ENCODE results near the gene MGMT. TPM values are rescaled to one million over a fixed set of nuclear protein-coding genes. Genes with fewer than 3 reads are reported as not detected.

MGMT gene
- total and polyA plus RNA-seq, 2 donors (not counting 1 experiment from before 2014, with no cell fraction given), result 1.9 to 29.1 TPM

DNA sequence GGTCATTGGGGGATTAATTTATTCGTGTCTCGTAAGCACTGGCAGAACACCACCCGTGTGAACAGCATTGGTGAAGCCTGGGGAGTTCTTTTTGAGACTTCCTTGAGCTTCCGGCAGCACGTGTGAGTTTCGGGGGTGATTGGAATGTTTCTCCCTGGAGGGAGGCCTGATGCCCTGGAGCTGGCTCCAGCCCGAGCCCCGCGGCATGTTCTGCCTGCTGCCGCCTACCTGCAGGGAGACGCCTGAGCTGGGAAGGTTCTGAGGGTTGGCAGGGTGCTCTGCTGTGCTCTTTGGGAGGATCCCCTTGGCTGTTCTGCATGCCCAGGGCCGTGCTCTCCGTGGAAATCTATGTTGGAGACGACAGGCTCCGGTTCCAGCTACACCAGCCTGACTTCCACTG is 159.3 kb downstream of the MGMT start:
- no peaks in the 10 kb centered on the region for H3K9me3 ChIP-seq (ENCODE audit: control insufficient read depth, insufficient read depth, low read depth, low read length)
- H3K4me3 ChIP-seq (replicated peaks in 1 of 4; ENCODE audit: control extremely low read depth in 1 of 4, insufficient read depth in 1 of 4, low read depth in 3 of 4, low read length in 4 of 4), result no peak overlapping the region
- DNase-seq (ENCODE audit: low read depth in 2 of 2), result no peak
- no peaks in the 10 kb centered on the region for H3K36me3 ChIP-seq (ENCODE audit: control insufficient read depth, insufficient read depth, low read length)
- H3K79me2 ChIP-seq (ENCODE audit: control insufficient read depth, insufficient read depth, low read length), result no peaks in the 10 kb centered on the region
- no peak overlapping the region for H3K9ac ChIP-seq (ENCODE audit: insufficient read depth, low read length)
- H3K27ac ChIP-seq (ENCODE audit: insufficient read depth, low read length), result no peak overlapping the region
- H3K4me2 ChIP-seq (ENCODE audit: extremely low read depth, insufficient read depth, low read length), result no peak overlapping the region
- no peaks in the 10 kb centered on the region for H3K4me1 ChIP-seq (ENCODE audit: control insufficient read depth, extremely low read depth, insufficient read depth, low read length)
- TF ChIP-seq, protein P1, sequence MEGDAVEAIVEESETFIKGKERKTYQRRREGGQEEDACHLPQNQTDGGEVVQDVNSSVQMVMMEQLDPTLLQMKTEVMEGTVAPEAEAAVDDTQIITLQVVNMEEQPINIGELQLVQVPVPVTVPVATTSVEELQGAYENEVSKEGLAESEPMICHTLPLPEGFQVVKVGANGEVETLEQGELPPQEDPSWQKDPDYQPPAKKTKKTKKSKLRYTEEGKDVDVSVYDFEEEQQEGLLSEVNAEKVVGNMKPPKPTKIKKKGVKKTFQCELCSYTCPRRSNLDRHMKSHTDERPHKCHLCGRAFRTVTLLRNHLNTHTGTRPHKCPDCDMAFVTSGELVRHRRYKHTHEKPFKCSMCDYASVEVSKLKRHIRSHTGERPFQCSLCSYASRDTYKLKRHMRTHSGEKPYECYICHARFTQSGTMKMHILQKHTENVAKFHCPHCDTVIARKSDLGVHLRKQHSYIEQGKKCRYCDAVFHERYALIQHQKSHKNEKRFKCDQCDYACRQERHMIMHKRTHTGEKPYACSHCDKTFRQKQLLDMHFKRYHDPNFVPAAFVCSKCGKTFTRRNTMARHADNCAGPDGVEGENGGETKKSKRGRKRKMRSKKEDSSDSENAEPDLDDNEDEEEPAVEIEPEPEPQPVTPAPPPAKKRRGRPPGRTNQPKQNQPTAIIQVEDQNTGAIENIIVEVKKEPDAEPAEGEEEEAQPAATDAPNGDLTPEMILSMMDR (conservative IDR thresholded peaks at IDR 0.05 in 1 of 2, IDR thresholded peaks at IDR 0.05 in 1 of 2; ENCODE audit: low read depth in 1 of 2, low read length in 2 of 2), result no peak
- TF ChIP-seq EZH2 (IDR thresholded peaks at IDR 0.05; ENCODE audit: low read length, missing control alignments), result no peak
- H2AFZ ChIP-seq (ENCODE audit: low read length), result no peak overlapping the region
- H3K27me3 ChIP-seq (ENCODE audit: control insufficient read depth, insufficient read depth, low read length), result no peaks in the 10 kb centered on the region
- no peaks in the 10 kb centered on the region for H4K20me1 ChIP-seq (ENCODE audit: control insufficient read depth, extremely low read depth, insufficient read depth, low read length)

DNA sequence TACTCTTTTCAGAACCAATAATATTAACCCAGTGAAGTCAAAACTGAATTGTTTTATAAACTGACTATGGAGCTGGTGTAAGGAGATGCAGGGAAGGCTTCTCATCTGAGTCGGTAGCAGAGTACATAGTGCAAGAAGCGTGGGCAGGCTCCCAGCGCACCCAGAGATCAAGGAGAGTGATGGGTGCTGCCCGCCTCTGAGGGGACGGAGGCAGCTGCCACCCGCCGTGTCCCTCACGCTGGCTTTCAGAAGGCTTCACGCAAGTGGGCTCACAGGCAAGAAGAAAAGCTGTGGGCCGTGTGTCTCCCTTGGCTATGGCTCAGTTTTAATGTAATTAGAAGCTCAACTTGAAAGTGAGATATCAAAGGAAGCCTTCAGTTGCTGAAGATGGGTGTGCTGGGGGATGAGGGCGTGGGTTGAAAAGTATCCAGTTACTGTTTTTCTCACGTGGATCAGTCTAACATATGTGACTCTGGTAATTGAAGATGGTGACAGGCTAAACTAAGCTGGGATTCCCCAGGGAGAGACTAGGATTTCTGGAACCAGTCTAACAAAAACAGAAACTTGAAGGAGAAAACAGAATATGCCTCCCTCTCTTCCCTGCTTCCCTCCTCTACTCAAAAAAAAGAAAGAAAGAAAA is 159.9 kb downstream of the MGMT start:
- Histone ChIP-seq H3K27me3 (ENCODE audit: control insufficient read depth, insufficient read depth, low read length) (no peaks in the 10 kb centered on the region), H3K79me2 (ENCODE audit: control insufficient read depth, insufficient read depth, low read length) (no peaks in the 10 kb centered on the region), H3K36me3 (ENCODE audit: control insufficient read depth, insufficient read depth, low read length) (no peaks in the 10 kb centered on the region), H3K27ac (ENCODE audit: insufficient read depth, low read length) (no peak overlapping the region), H4K20me1 (ENCODE audit: control insufficient read depth, extremely low read depth, insufficient read depth, low read length) (no peaks in the 10 kb centered on the region), H3K4me2 (ENCODE audit: extremely low read depth, insufficient read depth, low read length) (no peak overlapping the region), H2AFZ (ENCODE audit: low read length) (no peak overlapping the region), H3K4me3 (replicated peaks in 1 of 4; ENCODE audit: control extremely low read depth in 1 of 4, insufficient read depth in 1 of 4, low read depth in 3 of 4, low read length in 4 of 4) (no peak overlapping the region), H3K4me1 (ENCODE audit: control insufficient read depth, extremely low read depth, insufficient read depth, low read length) (no peaks in the 10 kb centered on the region), H3K9ac (ENCODE audit: insufficient read depth, low read length) (no peak overlapping the region), H3K9me3 (ENCODE audit: control insufficient read depth, insufficient read depth, low read depth, low read length) (no peaks in the 10 kb centered on the region)
- TF ChIP-seq EZH2 (IDR thresholded peaks at IDR 0.05; ENCODE audit: low read length, missing control alignments), result no peak
- TF ChIP-seq, protein P1 (conservative IDR thresholded peaks at IDR 0.05 in 1 of 2, IDR thresholded peaks at IDR 0.05 in 1 of 2; ENCODE audit: low read depth in 1 of 2, low read length in 2 of 2), result no peak
- peak in 1 of 2 donors; percentile 17 for DNase-seq (ENCODE audit: low read depth in 2 of 2)

GRCh38 chr10:129627442-129627841 is 160.4 kb downstream of the MGMT start:
- Histone ChIP-seq H3K4me1 (ENCODE audit: control insufficient read depth, extremely low read depth, insufficient read depth, low read length) (no peaks in the 10 kb centered on the region), H3K4me3 (replicated peaks in 1 of 4; ENCODE audit: control extremely low read depth in 1 of 4, insufficient read depth in 1 of 4, low read depth in 3 of 4, low read length in 4 of 4) (no peak overlapping the region), H2AFZ (ENCODE audit: low read length) (no peak overlapping the region), H3K27ac (ENCODE audit: insufficient read depth, low read length) (no peak overlapping the region), H3K36me3 (ENCODE audit: control insufficient read depth, insufficient read depth, low read length) (no peaks in the 10 kb centered on the region), H3K27me3 (ENCODE audit: control insufficient read depth, insufficient read depth, low read length) (no peaks in the 10 kb centered on the region), H3K9ac (ENCODE audit: insufficient read depth, low read length) (no peak overlapping the region), H3K79me2 (ENCODE audit: control insufficient read depth, insufficient read depth, low read length) (no peaks in the 10 kb centered on the region), H3K4me2 (ENCODE audit: extremely low read depth, insufficient read depth, low read length) (no peak overlapping the region), H3K9me3 (ENCODE audit: control insufficient read depth, insufficient read depth, low read depth, low read length) (no peaks in the 10 kb centered on the region), H4K20me1 (ENCODE audit: control insufficient read depth, extremely low read depth, insufficient read depth, low read length) (no peaks in the 10 kb centered on the region)
- TF ChIP-seq, protein P1 (conservative IDR thresholded peaks at IDR 0.05 in 1 of 2, IDR thresholded peaks at IDR 0.05 in 1 of 2; ENCODE audit: low read depth in 1 of 2, low read length in 2 of 2), result no peak
- no peak for TF ChIP-seq EZH2 (IDR thresholded peaks at IDR 0.05; ENCODE audit: low read length, missing control alignments)
- no peak for DNase-seq (ENCODE audit: low read depth in 2 of 2)

All from fibroblast of lung (primary cell).